ENCODE measurements around the gene TSHR. TPM values are rescaled to one million over a fixed set of nuclear protein-coding genes. Genes with fewer than 3 reads are reported as not detected.

The TSHR gene
- total and polyA plus RNA-seq, 2 of the 4 experiments (the other 2 are of a cell fraction): not detected

GRCh38 chr14:81091660-81092059, 136.2 kb downstream of the TSHR start:
- H2BK15ac ChIP-seq (ENCODE audit: low read depth, low read length): no peak overlapping the region
- no peak overlapping the region for H3K4ac ChIP-seq (ENCODE audit: low read depth, low read length)
- WGBS, 2 experiments (ENCODE audit: extremely low coverage in 2 of 2, insufficient read length in 1 of 2): no CpG with 5 or more reads among the region's 1 CpG
- no peak overlapping the region for H3K4me2 ChIP-seq (ENCODE audit: low read depth, low read length)
- H3K56ac ChIP-seq (ENCODE audit: extremely low read depth, insufficient read depth, low read length): no peak overlapping the region
- no peaks in the 10 kb centered on the region for H3K9me1 ChIP-seq (ENCODE audit: insufficient read depth, low read length)
- H3K27ac ChIP-seq (ENCODE audit: insufficient read depth, low read length): no peak overlapping the region
- dilution Hi-C loops (cut with HindIII; ENCODE audit: low sequenced_read_pairs, unreplicated experiment) (no loop called here), intact Hi-C loops (cut with micrococcal nuclease) (no loop called here), in situ Hi-C loops (cut with MboI; ENCODE audit: low sequenced_read_pairs) (no loop called here)
- no peak overlapping the region for H2BK5ac ChIP-seq (ENCODE audit: low read depth, low read length, poor library complexity, severe bottlenecking)
- no peak overlapping the region for H3K4me3 ChIP-seq (ENCODE audit: insufficient read depth, low read depth, low read length)
- no peak overlapping the region for H4K8ac ChIP-seq (ENCODE audit: low read depth in 2 of 2, low read length in 2 of 2)
- CTCF ChIA-PET: no interaction called here
- H4K20me1 ChIP-seq (ENCODE audit: insufficient read depth, low read length): no peaks in the 10 kb centered on the region
- no peaks in the 10 kb centered on the region for H3K79me1 ChIP-seq (ENCODE audit: low read depth in 1 of 2, low read length in 2 of 2)
- H2BK120ac ChIP-seq (ENCODE audit: low read depth, low read length): no peak overlapping the region
- no peak overlapping the region for H2AK5ac ChIP-seq (ENCODE audit: low read depth, low read length)
- POLR2A ChIA-PET (ENCODE audit: unreplicated experiment): no interaction called here
- H3K18ac ChIP-seq (ENCODE audit: low read depth, low read length): no peak overlapping the region
- H4K91ac ChIP-seq (ENCODE audit: insufficient read depth, low read depth, low read length): no peak overlapping the region
- H3K27me3 ChIP-seq (ENCODE audit: control insufficient read depth, insufficient read depth, low read length): no peaks in the 10 kb centered on the region
- H3K14ac ChIP-seq (replicated peaks; ENCODE audit: low read depth, low read length): no peak overlapping the region
- no peak overlapping the region for H3K9ac ChIP-seq (ENCODE audit: low read depth, low read length)
- no TSS peak for BruUV-seq (replicated peaks)
- no peak overlapping the region for H2AFZ ChIP-seq (replicated peaks; ENCODE audit: low read length, poor library complexity)
- H2BK20ac ChIP-seq (ENCODE audit: low read depth, low read length): no peak overlapping the region
- no peak overlapping the region for H4K5ac ChIP-seq (ENCODE audit: low read depth, low read length)
- no peak overlapping the region for H2AK9ac ChIP-seq (replicated peaks; ENCODE audit: low read depth, low read length, poor library complexity)
- TF ChIP-seq BHLHE40 (IDR thresholded peaks at IDR 0.05; ENCODE audit: low read depth, low read length) (no peak), NFE2L2 (IDR thresholded peaks at IDR 0.05; ENCODE audit: low read depth, low read length) (no peak), POLR2A (IDR thresholded peaks at IDR 0.05; ENCODE audit: low read depth, low read length) (no peak), MAZ (IDR thresholded peaks at IDR 0.05; ENCODE audit: borderline replicate concordance, low read depth, low read length) (no peak), RCOR1 (IDR thresholded peaks at IDR 0.05; ENCODE audit: insufficient replicate concordance, low read length) (no peak), RFX5 (IDR thresholded peaks at IDR 0.05; ENCODE audit: low read depth, low read length) (no peak), CTCF (conservative IDR thresholded peaks at IDR 0.05; ENCODE audit: low read depth, low read length) (no peak), FOS (IDR thresholded peaks at IDR 0.05; ENCODE audit: low read depth, low read length) (no peak), CHD1 (IDR thresholded peaks at IDR 0.05; ENCODE audit: low read depth, low read length) (no peak), SMC3 (IDR thresholded peaks at IDR 0.05; ENCODE audit: low read depth, low read length) (no peak), MAFK (IDR thresholded peaks at IDR 0.05; ENCODE audit: low read depth, low read length) (no peak), ELK1 (IDR thresholded peaks at IDR 0.05; ENCODE audit: borderline replicate concordance, low read depth, low read length) (no peak), MXI1 (IDR thresholded peaks at IDR 0.05; ENCODE audit: borderline replicate concordance, low read depth, low read length) (no peak), USF2 (IDR thresholded peaks at IDR 0.05; ENCODE audit: low read depth, low read length) (no peak), RAD21 (IDR thresholded peaks at IDR 0.05; ENCODE audit: low read length) (no peak), CEBPB (IDR thresholded peaks at IDR 0.05; ENCODE audit: low read depth, low read length) (no peak)
- no peak overlapping the region for H3K23ac ChIP-seq (ENCODE audit: low read depth, low read length)
- no peaks in the 10 kb centered on the region for H3K36me3 ChIP-seq (ENCODE audit: control insufficient read depth, insufficient read depth, low read length)
- no peaks in the 10 kb centered on the region for H3K4me1 ChIP-seq (ENCODE audit: control insufficient read depth, insufficient read depth, low read length)
- no peaks in the 10 kb centered on the region for H3K9me3 ChIP-seq (ENCODE audit: control insufficient read depth, insufficient read depth, low read length)
- DNase-seq: no peak
- ATAC-seq (ENCODE audit: low read depth): no peak
